Suppressor macrophage (primary cell): ENCODE data around the gene SKAP2.

ENCODE experiments used
- DNase-seq, 4 experiments: peaks; one replicate each; pipeline ENCODE4 v3.0.0-alpha.2; 2020 to 2022

SKAP2 gene

DNA sequence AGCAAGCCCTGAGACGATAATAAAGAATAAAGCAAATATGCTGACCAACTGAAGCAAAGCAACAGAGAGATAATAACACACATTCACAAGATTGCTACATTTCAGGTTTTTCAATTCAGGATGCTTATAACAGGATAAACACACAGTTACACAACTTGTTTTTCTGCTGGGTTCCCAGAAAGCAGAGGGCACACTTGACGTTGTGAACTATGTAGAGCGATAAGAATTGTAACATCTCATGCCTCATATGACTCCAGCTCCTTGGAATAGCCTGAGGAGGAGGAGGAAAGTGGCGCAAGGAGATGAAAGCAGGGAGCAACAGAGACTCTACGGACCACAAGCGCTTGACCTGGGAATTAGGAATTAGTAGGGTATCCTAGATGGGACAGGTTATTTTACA lies 201.7 kb downstream of the SKAP2 start:
- no peak for DNase-seq

DNA sequence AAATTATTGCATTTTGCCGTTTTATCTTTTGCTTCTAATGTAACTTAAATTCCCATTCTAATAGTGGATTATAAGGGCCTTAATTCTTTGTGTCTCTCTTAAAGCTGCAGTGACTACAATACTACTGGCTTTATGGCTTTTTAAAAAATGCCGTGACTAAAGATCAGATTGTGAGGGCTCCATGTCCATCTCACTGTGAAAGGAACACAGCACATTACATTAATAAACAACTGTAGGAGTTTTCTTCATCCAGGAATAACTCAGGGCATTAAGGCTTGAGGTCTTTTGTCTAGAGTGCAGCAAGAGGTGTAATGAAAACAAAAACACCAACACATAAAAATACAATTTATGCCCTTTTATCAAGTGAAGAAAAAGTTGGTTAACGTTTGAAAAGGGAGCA lies 205.3 kb downstream of the SKAP2 start:
- DNase-seq = no peak

DNA sequence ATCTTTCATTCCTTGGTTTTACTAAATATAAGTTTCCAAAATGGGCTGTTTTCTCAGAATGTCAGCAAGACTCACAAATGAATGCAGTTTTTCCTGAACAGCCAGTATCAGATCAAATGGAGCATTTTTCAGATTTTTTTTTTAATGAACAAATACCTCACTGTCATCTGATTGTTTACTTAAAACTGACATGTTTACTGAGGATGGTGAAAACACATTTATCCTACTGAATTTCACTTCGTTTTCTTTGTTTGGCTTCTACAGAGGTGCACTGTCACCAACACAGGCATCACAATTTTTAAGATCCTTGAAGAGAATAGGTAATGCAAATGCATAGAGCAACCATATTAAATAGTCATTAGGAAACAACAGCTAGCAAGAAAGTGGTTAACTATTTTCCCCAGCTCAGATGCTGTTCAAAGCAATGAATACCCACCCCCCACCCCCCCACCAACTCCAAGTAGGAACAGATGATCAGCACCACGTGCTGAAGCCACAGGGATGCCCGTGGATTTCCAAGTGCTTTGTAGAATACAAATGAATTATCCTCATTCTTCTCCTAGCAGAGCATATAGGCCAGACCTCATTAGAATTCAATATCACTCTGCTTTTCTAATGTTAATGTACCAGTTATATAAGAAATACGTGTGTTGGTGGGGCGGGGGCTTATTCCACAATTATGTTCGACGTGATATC lies 205.9 kb downstream of the SKAP2 start:
- DNase-seq = no peak

DNA sequence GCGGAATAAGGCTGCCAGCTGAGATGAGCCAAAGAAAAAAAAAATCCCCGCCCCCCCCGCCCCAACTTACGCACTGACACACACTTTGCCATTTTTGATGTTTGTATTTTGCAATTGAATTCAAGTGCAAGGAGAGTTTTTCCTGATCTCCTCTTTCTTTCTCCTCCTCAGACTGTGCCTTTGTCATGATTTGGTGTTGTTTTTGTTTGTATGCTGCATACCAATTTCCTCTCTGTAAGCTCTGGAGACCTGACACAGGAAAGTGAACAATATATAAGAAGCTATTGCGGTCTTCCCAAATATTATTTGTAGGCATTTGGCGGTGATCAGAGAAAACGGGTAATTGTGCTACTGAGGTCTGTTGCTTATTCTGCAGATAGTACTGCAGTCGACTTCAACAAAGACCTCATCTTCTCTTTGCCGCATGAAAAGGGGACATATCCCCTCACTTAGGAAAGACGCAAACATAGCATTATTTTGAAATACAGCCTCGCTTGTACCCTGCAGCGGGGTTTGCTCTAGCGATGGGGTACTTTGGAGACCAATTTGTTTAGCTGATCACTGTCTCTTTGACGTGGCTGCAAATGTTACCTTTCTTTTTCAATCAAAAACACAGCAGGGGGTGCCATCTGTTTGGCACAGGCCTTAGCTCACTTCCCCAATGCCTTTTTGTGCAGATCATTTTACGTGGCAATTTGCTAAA lies 206.6 kb downstream of the SKAP2 start:
- DNase-seq = no peak

DNA sequence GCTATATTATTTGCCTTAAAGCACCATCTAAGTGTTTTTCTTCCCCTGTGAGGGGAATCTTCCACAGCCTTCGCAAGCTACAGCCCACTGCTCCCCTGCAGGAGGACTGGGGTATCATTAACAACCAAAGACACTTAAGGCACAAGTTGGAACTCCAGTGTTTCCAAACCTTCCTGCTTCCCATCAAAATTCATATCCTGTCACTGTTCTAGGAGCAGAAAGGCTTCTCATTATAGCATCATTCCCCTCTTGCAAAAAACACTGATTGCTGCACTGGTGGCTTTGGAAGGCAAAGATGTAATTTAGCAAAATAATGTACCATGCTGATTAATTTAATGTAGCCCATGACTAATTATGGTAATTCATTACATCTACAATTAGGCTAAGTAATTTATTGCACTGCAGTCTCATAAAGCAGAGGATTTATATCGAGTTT lies 207.2 kb downstream of the SKAP2 start:
- no peak for DNase-seq

DNA sequence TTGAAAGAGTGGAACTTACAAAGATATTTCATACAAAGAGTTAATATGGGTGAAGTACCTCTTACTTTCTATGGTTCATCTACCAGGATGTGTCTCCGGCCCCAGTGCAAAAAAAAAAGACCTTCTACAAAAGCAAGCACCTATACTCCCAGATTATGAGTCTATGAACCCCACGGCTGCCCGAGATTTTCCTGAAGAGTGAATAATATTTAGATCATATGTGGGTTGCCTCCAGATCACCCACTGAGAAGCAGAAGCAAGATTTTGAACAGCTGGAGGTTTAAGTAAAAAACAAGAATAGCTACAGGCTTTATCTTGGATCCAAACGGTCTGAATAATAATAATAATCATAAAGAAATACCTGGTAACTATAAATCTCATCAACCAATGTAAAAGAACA lies 207.7 kb downstream of the SKAP2 start:
- no peak for DNase-seq

DNA sequence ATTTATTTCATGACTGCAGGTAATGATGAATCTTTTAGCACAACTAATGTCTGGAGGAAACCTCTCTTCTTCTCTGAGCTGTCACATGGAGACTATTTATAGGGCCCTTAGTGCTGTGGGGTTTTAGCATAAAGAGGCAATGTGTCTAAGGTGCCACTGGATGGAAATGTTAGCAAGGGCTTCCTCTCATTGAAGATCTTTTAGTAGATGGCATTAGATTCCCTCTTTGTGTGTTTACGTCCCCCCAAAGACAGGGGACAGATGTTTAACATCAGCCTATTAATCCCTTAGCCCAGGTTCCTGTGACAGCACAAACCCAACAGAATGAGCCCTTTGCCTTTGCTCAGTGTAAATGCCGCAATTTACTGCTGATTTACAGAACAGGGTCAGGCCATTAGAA lies 208.6 kb downstream of the SKAP2 start:
- DNase-seq = no peak

DNA sequence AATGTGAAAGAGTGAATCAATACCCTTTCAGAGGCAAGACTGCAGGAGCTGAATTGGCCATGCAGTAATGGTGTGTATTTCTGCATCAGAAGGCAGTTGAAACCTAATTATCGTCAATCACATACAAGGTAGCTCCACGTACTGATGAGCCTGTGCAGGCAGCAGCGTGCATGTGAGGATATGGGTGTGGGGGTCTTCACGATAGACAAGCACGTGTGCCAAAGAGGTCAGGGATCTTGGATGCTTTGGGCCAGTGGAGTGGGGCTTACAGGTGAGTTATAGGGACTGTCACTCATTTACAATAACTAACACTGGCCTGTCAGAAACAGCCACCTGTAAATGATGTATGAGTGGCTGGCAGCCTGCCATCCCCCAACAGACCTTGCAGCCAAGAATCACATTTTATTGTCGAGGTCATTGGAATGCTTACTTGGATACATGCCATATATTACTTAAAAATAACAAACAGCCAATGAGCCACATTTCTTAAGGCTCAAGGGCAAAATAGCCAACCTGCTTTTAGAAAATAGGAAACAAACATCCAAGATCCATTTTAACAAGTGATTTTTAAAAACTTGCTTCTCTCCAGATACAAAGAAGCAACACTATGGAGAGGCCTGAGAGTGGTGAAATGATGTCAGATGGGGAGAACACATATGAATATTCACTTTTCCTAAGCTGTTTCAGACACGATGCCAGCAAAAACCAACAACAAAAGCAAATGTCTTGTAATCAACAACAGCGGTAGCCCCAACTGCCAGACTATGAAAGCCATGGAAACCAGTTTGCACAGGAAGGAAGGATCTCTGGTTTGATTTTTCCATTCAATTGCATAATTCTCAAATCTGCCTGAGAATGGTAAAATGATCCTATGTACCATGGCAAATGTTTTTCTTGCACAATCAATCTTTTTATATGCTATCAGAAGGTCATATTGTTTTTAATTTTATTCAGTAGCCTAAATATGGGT lies 210.7 kb downstream of the SKAP2 start:
- no peak for DNase-seq

DNA sequence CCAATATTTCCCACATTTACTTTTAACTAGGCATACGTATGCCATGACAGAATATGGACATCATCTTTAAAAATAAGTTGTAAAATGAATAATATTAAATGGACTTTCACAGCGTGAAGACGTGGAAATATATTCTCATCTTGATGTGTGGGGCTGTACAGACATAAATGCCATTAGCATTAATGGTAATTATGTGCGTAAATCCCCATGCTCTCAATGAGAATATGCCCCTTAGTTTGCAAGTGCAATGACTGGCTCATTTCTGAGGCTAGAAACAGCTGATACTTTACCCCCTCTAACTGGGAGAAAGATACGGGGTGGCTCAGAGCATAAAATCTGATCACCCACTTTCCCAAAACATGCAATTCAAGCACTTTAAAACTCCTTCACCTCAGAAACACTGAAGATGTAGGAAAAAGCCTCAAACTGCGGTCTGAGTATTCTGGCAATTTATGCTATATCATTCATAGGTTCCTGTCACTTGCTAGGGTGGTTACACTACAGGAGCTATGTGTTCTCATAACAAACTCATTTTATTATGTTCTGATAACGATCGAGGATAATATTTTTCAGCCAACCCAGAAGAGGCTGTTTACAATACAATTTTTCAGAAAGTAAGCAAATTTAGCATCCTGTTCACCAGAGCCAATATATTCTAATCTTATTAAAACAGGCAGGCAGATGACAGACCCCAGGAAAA lies 211.8 kb downstream of the SKAP2 start:
- no peak for DNase-seq

DNA sequence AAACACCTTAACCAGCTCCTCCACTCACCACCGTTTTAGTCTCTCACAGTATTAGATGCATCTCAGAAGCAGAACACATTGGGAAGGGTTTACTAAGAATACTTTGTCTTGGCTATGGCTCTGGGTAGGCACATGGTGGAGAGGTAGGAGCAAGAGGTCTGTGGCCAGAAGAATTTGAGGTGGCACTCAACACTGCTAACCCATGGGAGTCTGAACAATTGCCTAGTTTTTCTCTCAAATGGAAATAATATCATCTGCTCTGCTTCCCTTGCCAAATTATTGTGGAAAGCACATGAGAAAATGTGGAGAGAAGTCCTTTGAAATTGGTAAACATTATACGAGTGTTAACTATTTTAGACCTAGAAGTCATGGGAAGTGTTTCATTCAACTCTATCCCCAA lies 214.3 kb downstream of the SKAP2 start:
- no peak for DNase-seq

DNA sequence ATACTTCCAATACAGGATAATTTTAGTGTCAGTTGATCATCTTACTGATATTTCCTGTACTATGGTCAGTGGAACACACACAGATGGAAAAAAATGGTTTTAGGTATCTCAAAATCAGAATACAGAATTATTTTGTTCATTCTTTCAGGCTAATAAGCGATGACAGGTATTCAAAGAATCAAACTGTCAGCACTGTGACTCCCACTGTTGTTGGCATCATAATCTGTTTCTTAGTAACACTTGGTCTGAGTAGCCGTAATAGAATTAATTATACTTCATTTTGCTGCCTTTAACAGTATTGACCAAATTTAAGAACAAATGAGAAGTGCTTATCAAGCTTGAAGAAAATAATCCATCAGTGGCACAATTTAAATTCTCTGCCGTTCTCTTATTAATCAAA lies 215.0 kb downstream of the SKAP2 start:
- no peak for DNase-seq

DNA sequence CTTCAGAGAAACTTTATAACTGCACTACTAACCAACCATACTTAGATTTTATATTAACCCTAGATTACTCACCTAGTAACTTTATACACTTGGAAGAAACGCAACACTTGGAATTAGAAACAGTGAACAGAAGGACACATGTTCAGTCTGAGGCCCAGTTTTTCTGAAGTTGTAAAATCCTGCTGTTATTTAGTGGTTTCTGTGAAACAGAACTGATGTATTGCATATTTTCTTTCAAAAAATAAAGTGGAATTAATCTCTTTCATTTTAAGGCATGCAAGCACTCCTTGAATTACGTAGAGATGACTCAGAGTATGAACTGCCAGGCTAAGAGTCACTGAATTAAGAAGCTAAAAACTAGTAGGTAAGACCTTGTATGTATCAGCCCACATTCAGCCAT lies 215.8 kb downstream of the SKAP2 start:
- DNase-seq = no peak

DNA sequence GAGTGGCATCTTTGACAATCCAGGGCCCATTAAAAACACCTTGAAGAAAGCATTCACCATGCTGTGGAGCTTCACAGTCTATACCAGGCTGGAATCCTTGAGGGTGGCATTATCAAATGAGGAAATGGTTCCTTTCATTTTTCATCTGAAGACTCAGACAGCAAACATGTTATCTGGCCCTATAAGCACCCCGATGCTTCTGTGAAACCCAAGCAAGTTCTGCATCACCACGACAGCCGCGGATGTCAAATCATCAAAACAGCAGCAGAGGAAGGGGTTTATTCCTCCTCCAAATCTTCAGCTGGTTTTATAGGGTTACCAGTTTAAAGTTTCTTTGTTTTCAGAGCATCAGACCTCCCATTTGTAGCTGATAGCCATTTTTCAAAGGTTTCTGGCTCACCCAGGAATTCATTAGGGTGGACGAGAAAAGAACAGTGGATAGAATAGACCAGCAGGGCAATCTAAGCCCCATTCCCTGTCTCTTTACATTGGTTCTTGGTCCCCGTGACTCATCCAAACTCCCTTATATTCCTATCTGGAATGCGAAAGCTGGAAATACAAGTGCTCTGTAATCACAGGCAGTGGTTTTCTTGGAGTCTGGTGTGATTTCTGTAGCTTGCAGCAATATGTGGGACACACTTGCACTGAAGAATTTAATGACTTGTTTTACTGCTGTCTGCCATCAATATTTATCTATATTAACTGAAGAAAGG lies 217.9 kb downstream of the SKAP2 start:
- no peak for DNase-seq

DNA sequence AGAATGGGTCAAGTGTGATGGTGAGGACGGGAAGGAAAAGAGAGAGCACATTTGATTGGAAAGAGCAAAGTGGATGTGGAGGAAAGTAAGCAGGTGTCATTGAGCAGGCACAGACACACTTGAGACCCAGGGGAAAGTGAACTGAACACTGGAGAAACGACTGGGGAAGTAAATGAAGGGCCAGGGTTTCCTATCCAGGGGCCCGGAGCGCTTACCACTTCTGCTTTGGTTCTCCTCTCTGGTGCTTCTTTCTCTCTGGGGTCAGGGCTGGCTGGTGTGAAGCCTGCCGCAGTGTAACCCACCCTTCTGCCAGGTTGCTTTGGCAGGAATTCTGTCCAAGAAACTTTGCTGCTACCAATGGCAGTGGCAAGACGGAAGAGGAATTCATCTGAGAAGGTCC lies 219.3 kb downstream of the SKAP2 start:
- DNase-seq = peak in 3 of 4 experiments; percentile 19 to 25 (median 21)

DNA sequence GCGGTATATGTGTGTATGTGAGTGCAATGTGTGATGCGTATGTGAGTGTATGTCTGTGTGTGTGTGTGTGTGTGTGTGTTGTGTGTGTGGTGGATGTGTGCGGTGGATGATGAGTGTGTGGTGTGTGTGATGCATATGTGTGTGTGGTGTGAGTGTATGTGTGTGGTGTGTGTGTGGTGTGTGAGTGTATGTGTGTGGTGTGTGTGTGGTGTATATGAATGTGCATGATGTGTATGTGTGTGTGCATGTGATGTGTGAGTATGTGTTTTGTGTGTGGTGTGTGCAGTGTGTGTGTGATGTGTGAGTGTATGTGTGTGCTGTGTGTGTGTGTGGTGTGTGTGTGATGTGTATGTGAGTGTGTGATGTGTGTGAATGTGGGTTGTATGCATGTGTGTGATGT lies 222.0 kb downstream of the SKAP2 start:
- DNase-seq = no peak

DNA sequence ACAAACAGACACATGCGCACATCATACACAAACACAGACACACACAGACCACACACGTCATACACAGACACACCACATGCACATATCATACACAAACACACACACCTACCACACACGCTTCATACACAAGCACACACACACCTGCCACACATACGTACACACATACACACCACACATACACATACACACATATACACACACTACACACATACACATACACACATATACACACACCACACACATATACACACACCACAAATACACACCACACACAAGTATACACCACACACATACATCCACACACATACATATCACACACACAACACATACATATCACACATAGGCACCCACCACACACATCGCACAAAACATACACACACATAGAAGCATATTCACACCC lies 224.7 kb downstream of the SKAP2 start:
- DNase-seq = no peak

DNA sequence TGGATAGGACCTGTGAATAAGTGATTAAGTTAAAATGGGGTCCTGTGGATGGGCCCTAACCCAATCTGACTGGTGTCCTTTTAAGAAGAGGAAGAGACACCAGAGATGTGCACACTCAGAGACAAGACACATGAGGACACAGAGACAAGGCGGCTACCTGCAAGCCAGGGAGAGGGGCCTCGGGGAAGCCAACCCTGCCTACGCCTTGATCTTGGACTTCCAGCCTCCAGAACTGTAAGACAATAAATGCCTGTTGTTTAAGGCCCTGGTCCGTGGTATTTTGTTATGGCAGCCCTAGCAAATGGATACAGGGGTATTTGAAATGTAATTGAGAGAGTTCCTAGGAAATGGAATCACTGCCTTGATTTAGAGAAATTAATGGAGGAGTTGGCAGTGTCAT lies 225.3 kb downstream of the SKAP2 start:
- DNase-seq = no peak

DNA sequence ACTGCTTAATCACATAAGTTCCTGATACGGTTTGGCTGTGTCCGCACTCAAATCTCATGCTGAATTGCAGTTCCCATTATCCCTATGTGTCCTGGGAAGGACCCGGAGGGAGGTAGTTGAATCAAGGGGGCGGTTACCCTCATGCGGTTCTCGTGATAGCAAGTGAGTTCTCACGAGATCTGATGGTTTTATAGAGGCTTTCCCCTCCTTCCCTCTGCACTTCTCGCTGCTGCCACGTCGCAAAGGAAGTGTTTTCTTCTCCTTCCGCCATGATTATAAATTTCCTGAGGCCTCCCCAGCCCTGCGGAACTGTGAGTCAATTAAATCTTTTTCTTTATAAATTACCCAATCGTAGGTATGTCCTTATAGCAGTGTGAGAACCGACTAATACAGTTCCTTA lies 226.2 kb downstream of the SKAP2 start:
- DNase-seq = no peak

DNA sequence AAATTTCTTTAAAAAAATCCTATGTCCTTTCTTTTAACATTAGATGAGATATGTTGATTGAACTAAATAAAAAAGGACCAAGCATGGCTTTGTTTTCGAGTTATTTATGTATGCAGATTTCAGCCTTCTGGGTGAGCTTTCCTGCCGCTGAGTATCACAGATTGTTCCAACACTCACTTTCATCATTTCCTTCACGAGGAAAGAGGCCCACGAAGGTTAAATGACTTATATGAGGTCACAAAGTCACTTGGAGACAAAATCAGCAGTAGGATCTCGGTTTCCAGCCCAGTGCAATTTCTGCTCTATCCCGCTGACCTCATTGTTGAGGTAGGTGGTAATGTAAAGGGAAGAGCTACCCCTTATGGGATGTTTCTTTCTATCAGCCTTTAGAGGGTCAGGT lies 226.8 kb downstream of the SKAP2 start:
- no peak for DNase-seq

DNA sequence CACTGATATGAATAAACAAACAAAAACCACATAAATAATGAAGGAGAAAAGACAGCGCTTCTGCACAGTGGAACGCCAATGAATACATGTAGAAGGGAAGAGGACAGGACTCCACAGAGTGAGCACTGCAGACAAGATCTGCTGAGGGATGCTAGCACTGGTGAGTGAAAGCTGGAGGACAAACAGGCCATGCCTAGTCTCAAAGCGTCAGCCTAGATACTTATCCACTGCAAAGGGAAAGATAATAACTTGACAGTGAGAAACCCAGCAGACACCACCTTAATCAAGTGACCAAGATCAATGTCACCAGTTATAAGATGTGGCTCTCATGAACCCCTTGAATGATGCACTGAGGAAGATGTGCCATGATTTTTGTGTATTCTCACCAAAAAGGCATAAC lies 227.6 kb downstream of the SKAP2 start:
- no peak for DNase-seq

DNA sequence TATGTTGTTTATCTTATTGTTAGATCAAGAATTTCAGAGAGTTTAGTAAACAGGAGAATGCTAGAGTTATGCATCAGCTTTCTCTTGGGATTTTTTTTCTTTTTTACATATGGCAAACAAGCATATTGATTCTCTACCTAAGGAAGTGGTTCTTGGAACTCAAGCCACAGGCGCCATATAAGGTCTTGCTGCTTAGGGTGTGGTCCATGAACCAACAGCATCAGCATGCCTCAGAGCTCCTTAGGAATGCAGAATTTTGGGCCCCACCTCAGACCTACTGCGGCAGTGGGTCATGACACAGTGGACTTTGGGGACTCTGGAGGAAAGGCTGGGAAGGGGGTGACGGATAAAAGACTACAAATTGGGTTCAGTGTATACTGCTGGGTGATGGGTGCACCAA lies 230.8 kb downstream of the SKAP2 start:
- no peak for DNase-seq

DNA sequence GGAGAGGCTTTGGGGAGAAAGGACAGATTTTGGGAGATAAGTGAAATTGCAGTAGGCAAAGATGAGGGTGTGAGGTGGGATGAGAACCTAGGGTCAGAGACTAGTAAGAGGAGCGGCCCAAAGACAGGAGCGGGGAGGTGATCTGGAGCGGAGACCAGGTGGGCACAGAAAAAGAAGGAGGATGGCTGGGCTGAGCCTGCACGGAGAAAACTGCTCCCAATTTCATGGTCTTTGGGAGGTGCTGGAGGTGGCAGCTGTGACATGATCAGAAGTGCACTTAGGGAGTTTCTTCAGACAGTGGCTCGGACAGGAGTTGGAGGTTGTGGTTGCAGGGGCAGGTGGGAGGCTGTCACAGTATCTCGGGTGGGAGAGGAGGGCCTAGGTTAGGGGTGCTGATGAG lies 232.8 kb downstream of the SKAP2 start:
- no peak for DNase-seq
